Measurements from ENCODE around the gene MRPL36. TPM values are rescaled to one million over a fixed set of nuclear protein-coding genes. Genes with fewer than 3 reads are reported as not detected.

Gene MRPL36
- total RNA-seq, 1 donor from 2014 or later: 38.0 TPM

GRCh38 chr5:1779021-1779680 is 20.5 kb downstream of the MRPL36 start:
- TF ChIP-seq CTCF (IDR thresholded peaks at IDR 0.05; ENCODE audit: unreplicated experiment): no peak
- H3K27ac Mint-ChIP-seq: no peak overlapping the region
- no peaks in the 10 kb centered on the region for H3K36me3 Mint-ChIP-seq
- H3K4me1 Mint-ChIP-seq: peaks cover 16% of the 10 kb centered on the region
- DNase-seq (ENCODE audit: low spot score in 2 of 2, unreplicated experiment in 2 of 2): no peak
- H3K9me3 Mint-ChIP-seq: peaks cover 11% of the 10 kb centered on the region
- no peak overlapping the region for H3K4me3 Mint-ChIP-seq
- H3K27me3 Mint-ChIP-seq (ENCODE audit: low read depth): peaks cover 2% of the 10 kb centered on the region

- Mint-ChIP-seq H3K27ac (no peak overlapping the region), H3K4me1 (peaks cover 14% of the 10 kb centered on the region), H3K36me3 (no peaks in the 10 kb centered on the region), H3K27me3 (ENCODE audit: low read depth) (peaks cover 2% of the 10 kb centered on the region), H3K9me3 (peaks cover 12% of the 10 kb centered on the region), H3K4me3 (no peak overlapping the region)
- no peak for DNase-seq (ENCODE audit: low spot score in 2 of 2, unreplicated experiment in 2 of 2)
- no peak for TF ChIP-seq CTCF (IDR thresholded peaks at IDR 0.05; ENCODE audit: unreplicated experiment)
Observed at GRCh38 chr5:1778138-1779020, 21.3 kb downstream of the MRPL36 start.

DNA sequence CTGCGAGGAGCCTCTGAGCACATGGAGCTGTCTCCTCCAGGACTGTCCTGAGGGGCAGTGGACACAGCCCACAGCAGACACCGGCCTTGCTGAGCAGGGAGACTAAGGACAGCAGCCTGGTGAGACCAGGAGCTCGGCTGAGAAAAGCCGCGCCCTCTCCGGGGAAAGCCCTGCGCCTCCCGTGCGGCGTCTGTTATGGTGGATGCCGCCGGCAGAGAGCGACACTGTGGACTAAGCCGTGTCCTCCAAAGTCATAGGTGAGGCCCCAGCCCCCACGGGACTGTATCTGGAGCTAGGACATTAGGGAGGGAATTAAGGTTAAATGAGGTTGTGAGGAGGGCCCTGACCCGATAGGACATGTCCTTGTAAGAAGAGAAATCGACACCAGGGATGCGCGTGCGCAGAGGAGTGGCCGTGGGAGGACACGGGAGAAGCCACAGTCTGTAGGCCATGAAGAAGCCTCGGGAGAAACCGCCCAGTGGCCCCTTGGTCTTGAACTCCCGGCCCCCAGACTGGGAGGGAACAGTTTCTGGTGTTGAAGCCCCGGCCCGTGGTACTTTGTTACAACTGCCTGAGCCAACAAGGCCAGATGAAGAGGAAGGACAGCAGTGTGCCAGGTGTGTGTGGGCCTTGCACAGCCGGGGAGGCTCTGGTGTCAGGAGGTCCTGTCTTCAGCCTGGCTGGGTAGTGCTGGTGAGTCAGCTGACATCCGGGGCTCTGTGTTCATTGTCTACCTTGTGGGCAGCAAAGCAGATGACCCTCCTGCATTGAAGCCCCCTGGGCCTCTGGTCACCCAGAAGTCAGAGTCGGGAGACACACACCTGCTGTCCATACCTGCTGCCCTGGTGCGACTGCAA is 22.1 kb downstream of the MRPL36 start:
- no peak overlapping the region for H3K4me3 Mint-ChIP-seq
- H3K9me3 Mint-ChIP-seq: peaks cover 15% of the 10 kb centered on the region
- H3K36me3 Mint-ChIP-seq: no peaks in the 10 kb centered on the region
- H3K27me3 Mint-ChIP-seq (ENCODE audit: low read depth): peaks cover 6% of the 10 kb centered on the region
- H3K27ac Mint-ChIP-seq: no peak overlapping the region
- no peak for DNase-seq (ENCODE audit: low spot score in 2 of 2, unreplicated experiment in 2 of 2)
- H3K4me1 Mint-ChIP-seq: peaks cover 5% of the 10 kb centered on the region
- TF ChIP-seq CTCF (IDR thresholded peaks at IDR 0.05; ENCODE audit: unreplicated experiment): no peak

- Mint-ChIP-seq H3K27me3 (ENCODE audit: low read depth) (peaks cover 9% of the 10 kb centered on the region), H3K4me1 (no peaks in the 10 kb centered on the region), H3K9me3 (peaks cover 15% of the 10 kb centered on the region), H3K4me3 (no peak overlapping the region), H3K36me3 (no peaks in the 10 kb centered on the region), H3K27ac (no peak overlapping the region)
- no peak for DNase-seq (ENCODE audit: low spot score in 2 of 2, unreplicated experiment in 2 of 2)
- no peak for TF ChIP-seq CTCF (IDR thresholded peaks at IDR 0.05; ENCODE audit: unreplicated experiment)
Observed at GRCh38 chr5:1776831-1777230, 22.8 kb downstream of the MRPL36 start.

GRCh38 chr5:1772634-1773033 is 27.0 kb downstream of the MRPL36 start:
- Mint-ChIP-seq H3K27me3 (ENCODE audit: low read depth) (peaks cover 21% of the 10 kb centered on the region), H3K36me3 (no peaks in the 10 kb centered on the region), H3K9me3 (peaks cover 15% of the 10 kb centered on the region), H3K4me3 (no peak overlapping the region), H3K4me1 (no peaks in the 10 kb centered on the region), H3K27ac (no peak overlapping the region)
- DNase-seq (ENCODE audit: low spot score in 2 of 2, unreplicated experiment in 2 of 2): no peak
- TF ChIP-seq CTCF (IDR thresholded peaks at IDR 0.05; ENCODE audit: unreplicated experiment): no peak

All from mesothelial cell of epicardium (in vitro differentiated cells).